22Rv1 (cell line): Measurements from ENCODE around the gene NPTX1.

Experiments used
- H3K27ac ChIP-seq: fragments of 450-650 bp; 2 replicates; pipeline ENCODE4 v1.5.1; 2017
- CTCF ChIP-seq: fragments of 450-650 bp; IDR thresholded peaks from 2 replicates; pipeline ENCODE4 v1.5.1; 2017; ENCODE audit warnings: mild to moderate bottlenecking
- ZFX ChIP-seq: fragments of 450-650 bp; IDR thresholded peaks from 2 replicates; pipeline ENCODE4 v1.6.1; 2017; ENCODE audit warnings: antibody characterized with exemption, borderline replicate concordance

The NPTX1 gene

GRCh38 chr17:80482555-80483308 is 6.3 kb upstream of the NPTX1 start:
- H3K27ac ChIP-seq = no peak overlapping the region
- TF ChIP-seq CTCF = no peak
- TF ChIP-seq ZFX = no peak

DNA sequence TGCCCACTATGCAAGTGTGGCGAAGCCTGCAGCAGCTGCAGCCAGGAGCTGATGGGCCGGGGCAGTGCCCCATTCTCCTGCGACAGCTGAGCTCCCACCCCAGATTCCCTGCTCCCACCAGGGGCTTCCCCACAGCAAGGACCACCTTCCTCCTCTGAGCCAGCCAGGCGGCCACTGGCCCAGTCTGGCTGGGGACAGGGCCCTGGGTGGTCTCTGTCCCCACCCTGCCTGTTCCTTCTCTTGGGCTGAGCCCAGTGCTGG is 5.6 kb upstream of the NPTX1 start:
- TF ChIP-seq ZFX (no peak), CTCF (no peak)
- no peak overlapping the region for H3K27ac ChIP-seq

- H3K27ac ChIP-seq = no peak overlapping the region
- TF ChIP-seq CTCF (no peak), ZFX (no peak)
Measured at GRCh38 chr17:80481284-80482057, 5.1 kb upstream of the NPTX1 start.

DNA sequence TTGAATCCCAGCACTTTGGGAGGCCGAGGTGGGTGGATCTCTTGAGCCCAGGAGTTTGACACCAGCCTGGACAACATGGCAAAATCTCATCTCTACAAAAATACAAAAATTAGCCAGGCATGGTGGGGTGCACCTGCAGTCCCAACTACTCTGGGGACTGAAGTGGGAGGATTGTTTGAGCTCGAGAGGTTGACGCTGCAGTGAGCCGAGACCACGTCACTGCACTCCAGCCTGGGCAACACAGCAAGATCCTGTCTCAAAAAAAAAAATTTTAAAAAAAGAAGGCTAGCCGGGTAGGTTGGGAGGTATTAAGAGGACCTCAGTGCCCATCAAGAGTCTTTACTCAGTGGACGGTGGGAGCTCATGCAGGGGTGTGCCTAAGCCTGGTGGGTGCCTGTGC is 3.8 kb upstream of the NPTX1 start:
- H3K27ac ChIP-seq = no peak overlapping the region
- TF ChIP-seq ZFX (no peak), CTCF (no peak)

DNA sequence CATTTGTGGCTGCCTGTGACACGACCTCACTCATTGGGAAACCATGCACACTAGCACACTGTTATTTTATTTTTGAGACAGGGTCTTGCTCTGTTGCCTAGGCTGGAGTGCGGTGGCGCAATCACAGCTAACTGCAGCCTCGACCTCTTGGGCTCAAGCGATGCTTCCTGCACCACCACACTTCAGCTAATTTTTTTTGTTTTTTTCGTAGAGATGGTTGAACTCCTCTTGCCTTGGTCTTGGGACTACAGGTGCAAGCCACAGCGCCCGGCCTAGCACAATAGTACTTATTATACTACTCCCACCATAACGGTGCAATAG is 2.8 kb upstream of the NPTX1 start:
- H3K27ac ChIP-seq = no peak overlapping the region
- TF ChIP-seq CTCF (no peak), ZFX (no peak)

DNA sequence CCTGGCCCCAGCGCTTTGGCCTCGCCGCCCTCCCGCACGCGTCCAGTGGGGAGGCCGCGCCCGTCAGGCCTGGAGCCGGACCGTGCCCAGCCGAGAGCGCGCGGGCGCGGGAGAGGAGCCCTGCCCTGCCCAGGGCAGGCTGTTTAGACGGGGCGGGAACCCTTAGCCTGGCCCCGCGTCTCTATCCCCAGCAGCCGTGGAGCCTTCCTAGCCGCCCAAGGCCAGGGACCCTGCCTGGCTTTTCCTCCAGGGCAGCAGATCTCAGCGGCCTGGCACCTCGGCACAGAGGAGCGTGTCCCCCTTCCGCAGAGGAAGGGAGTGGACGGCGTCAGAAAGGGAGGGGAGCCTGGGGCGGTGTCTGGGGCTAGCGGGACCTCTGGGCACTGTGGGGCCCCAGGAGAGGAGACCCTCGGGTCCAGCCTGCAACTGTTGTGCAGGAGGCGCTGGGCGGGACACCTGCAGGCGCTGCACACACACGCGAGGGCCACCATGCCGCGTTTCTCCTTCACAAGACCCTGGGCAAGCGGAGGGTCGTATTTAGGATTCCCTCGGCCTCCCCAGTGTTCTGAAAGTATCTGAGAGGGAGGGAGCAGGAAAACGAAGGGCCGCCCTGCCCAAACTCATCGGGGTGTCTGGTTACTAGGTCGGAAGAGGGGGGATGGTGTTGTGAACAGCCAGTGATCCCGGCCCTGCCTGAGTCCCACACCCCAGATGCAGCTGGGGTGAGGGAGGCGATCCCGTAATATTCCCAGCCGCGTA is 2.3 kb upstream of the NPTX1 start:
- no peak for TF ChIP-seq CTCF
- no peak for TF ChIP-seq ZFX
- no peak overlapping the region for H3K27ac ChIP-seq
